HuH-7.5 (cell line): ENCODE measurements around the gene USP17L13.
"Not testable (repeated sequence)": the region's sequence is repeated elsewhere in the genome, so short reads cannot be mapped to it uniquely, and the experiment has no call there.

Experiments
- DNase-seq: peaks from one replicate; pipeline ENCODE4 v3.0.0; 2011; ENCODE audit warnings: low spot score

Gene USP17L13

GRCh38 chr4:9224596-9224995 lies at the start of gene USP17L13:
USP17L13 (plus strand) TSS chr4:9224896; CDS start chr4:9224896, 0 bp downstream.
- not testable (repeated sequence) for DNase-seq

GRCh38 chr4:9210357-9210756 lies 14.3 kb upstream of the USP17L13 start, which contains the start of gene USP17L10:
USP17L10 (plus strand) TSS chr4:9210657; CDS start chr4:9210657, 0 bp downstream.
- DNase-seq, result not testable (repeated sequence)

- not testable (repeated sequence) for DNase-seq
These were observed 10.0 kb upstream of the USP17L13 start for GRCh38 chr4:9214701-9215100.

- not testable (repeated sequence) for DNase-seq
These were observed 9.6 kb upstream of the USP17L13 start, which contains the start of gene USP17L11 for GRCh38 chr4:9215105-9215504. USP17L11 (plus strand) TSS chr4:9215405; CDS start chr4:9215405, 0 bp downstream.

GRCh38 chr4:9219852-9220251 lies 4.8 kb upstream of the USP17L13 start, which contains the start of gene USP17L12:
USP17L12 (plus strand) TSS chr4:9220152; CDS start chr4:9220152, 0 bp downstream.
- not testable (repeated sequence) for DNase-seq

- not testable (repeated sequence) for DNase-seq
These were observed 5.6 kb downstream of the USP17L13 start for GRCh38 chr4:9230249-9230648.

GRCh38 chr4:9234085-9234484 lies 9.4 kb downstream of the USP17L13 start, which contains the start of gene USP17L15:
USP17L15 (plus strand) TSS chr4:9234385; CDS start chr4:9234385, 0 bp downstream.
- DNase-seq, result not testable (repeated sequence)

GRCh38 chr4:9238461-9238860 lies 13.8 kb downstream of the USP17L13 start:
- not testable (repeated sequence) for DNase-seq

GRCh38 chr4:9243579-9243978 lies 18.9 kb downstream of the USP17L13 start, which contains the start of gene USP17L17:
USP17L17 (plus strand) TSS chr4:9243879; CDS start chr4:9243879, 0 bp downstream.
- DNase-seq, result not testable (repeated sequence)

- DNase-seq, result not testable (repeated sequence)
These were observed 23.4 kb downstream of the USP17L13 start, which contains the start of gene USP17L18 for GRCh38 chr4:9247953-9248680. USP17L18 (plus strand) TSS chr4:9248630; CDS start chr4:9248630, 0 bp downstream.

GRCh38 chr4:9253078-9253477 lies 28.4 kb downstream of the USP17L13 start, which contains the start of gene USP17L19:
USP17L19 (plus strand) TSS chr4:9253378; CDS start chr4:9253378, 0 bp downstream.
- not testable (repeated sequence) for DNase-seq

GRCh38 chr4:9257824-9258223 lies 33.1 kb downstream of the USP17L13 start, which contains the start of gene USP17L20:
USP17L20 (plus strand) TSS chr4:9258124; CDS start chr4:9258124, 0 bp downstream.
- not testable (repeated sequence) for DNase-seq

GRCh38 chr4:9262572-9262971 lies 37.9 kb downstream of the USP17L13 start, which contains the start of gene USP17L21:
USP17L21 (plus strand) TSS chr4:9262872; CDS start chr4:9262872, 0 bp downstream.
- DNase-seq, result not testable (repeated sequence)

GRCh38 chr4:9267319-9267718 lies 42.6 kb downstream of the USP17L13 start, which contains the start of gene USP17L22:
USP17L22 (plus strand) TSS chr4:9267619; CDS start chr4:9267619, 0 bp downstream.
- not testable (repeated sequence) for DNase-seq

GRCh38 chr4:9271719-9272118 lies 47.0 kb downstream of the USP17L13 start:
- not testable (repeated sequence) for DNase-seq
